Mucosa of descending colon (tissue), 3 donors: ENCODE data around the gene SNX14. TPM values are rescaled to one million over a fixed set of nuclear protein-coding genes. Genes with fewer than 3 reads are reported as not detected.

Experiments used
- ATAC-seq: fragments of 200-7000 bp; cut with Tn5 transposase; one replicate; pipeline ENCODE4 v1.9.1; 2020; ENCODE audit warnings: mild to moderate bottlenecking, moderate library complexity
- DNase-seq, 3 donors: peaks; one replicate each; pipeline ENCODE4 v3.0.0-alpha.2; 2020
- H3K36me3 ChIP-seq: fragments of 200-600 bp; one replicate; pipeline ENCODE4 v1.8.0; 2021; ENCODE audit warnings: low read depth, mild to moderate bottlenecking
- H3K4me1 ChIP-seq: fragments of 200-600 bp; one replicate; pipeline ENCODE4 v1.8.0; 2021; ENCODE audit warnings: low read depth, mild to moderate bottlenecking
- H3K4me3 ChIP-seq: fragments of 200-600 bp; one replicate; pipeline ENCODE4 v1.8.0; 2021; ENCODE audit warnings: mild to moderate bottlenecking
- H3K9me3 ChIP-seq: fragments of 200-600 bp; one replicate; pipeline ENCODE4 v1.8.0; 2021; ENCODE audit warnings: mild to moderate bottlenecking
- CTCF ChIP-seq: fragments of 200-600 bp; IDR thresholded peaks from one replicate; pipeline ENCODE4 v1.8.0; 2022; ENCODE audit warnings: antibody characterized with exemption, mild to moderate bottlenecking
- intact Hi-C, 2 donors: fragments of 100-400 bp; cut with DNase I in 1 of 2; cut with micrococcal nuclease in 1 of 2; formaldehyde crosslinking; loops; one replicate each; pipeline versions ENCODE4 v1.11.0 to v1.11.1; 2022; cut with DNase I, micrococcal nuclease
- total RNA-seq, 3 donors: library from RNA; stranded (reverse); fragmentation: NEBNext Ultra II Directional in 2 of 3; extraction: Animal tissue kit (Norgen Biotek cat#: 25700) in 2 of 3; gene quantifications; one replicate each; pipeline versions ENCODE4 v1.2.1 to v1.2.4, GENCODE V29; 2021 to 2023
- donor health status: DM: no; HTN: no; CAD: no; lungs with moderate emphysema.
- donor health status: DM: no; HTN: no; CAD: no.
- donor health status: DM: no; HTN: yes; CAD: no.

The SNX14 gene
- total RNA-seq, 3 donors from 2014 or later: 62.9 to 81.4 (median 71.0) TPM

- no peak for TF ChIP-seq CTCF
- Histone ChIP-seq H3K4me3 (no peak overlapping the region), H3K9me3 (peaks cover 12% of the 10 kb centered on the region), H3K36me3 (no peaks in the 10 kb centered on the region), H3K4me1 (peaks cover 10% of the 10 kb centered on the region)
- intact Hi-C loops: no loop called here
- DNase-seq: no peak
- peak; percentile 64 for ATAC-seq
These were observed 12.8 kb downstream of the SNX14 start for GRCh38 chr6:85580878-85581267.

- intact Hi-C loops: no loop called here
- Histone ChIP-seq H3K4me1 (peaks cover 10% of the 10 kb centered on the region), H3K9me3 (peaks cover 12% of the 10 kb centered on the region), H3K36me3 (no peaks in the 10 kb centered on the region), H3K4me3 (no peak overlapping the region)
- ATAC-seq (peak; percentile 84), DNase-seq (no peak)
- no peak for TF ChIP-seq CTCF
These were observed 13.4 kb downstream of the SNX14 start for GRCh38 chr6:85580118-85580877.

- peaks cover 12% of the 10 kb centered on the region for H3K9me3 ChIP-seq
- peaks cover 10% of the 10 kb centered on the region for H3K4me1 ChIP-seq
- intact Hi-C loops: no loop called here
- H3K36me3 ChIP-seq: no peaks in the 10 kb centered on the region
- peak; percentile 16 for ATAC-seq
- no peak for DNase-seq
- TF ChIP-seq CTCF: no peak
- H3K4me3 ChIP-seq: no peak overlapping the region
These were observed 14.1 kb downstream of the SNX14 start for GRCh38 chr6:85579581-85579980.

GRCh38 chr6:85576476-85576875 lies 17.2 kb downstream of the SNX14 start:
- Histone ChIP-seq H3K9me3 (no peaks in the 10 kb centered on the region), H3K36me3 (no peaks in the 10 kb centered on the region), H3K4me3 (no peak overlapping the region), H3K4me1 (peaks cover 10% of the 10 kb centered on the region)
- DNase-seq: no peak
- no peak for TF ChIP-seq CTCF
- ATAC-seq: no peak
- intact Hi-C loops: no loop called here

GRCh38 chr6:85574932-85575598 lies 18.6 kb downstream of the SNX14 start:
- no peak overlapping the region for H3K4me3 ChIP-seq
- no peak for DNase-seq
- intact Hi-C loops: no loop called here
- no peaks in the 10 kb centered on the region for H3K9me3 ChIP-seq
- ATAC-seq: peak; percentile 83
- no peaks in the 10 kb centered on the region for H3K36me3 ChIP-seq
- peaks cover 2% of the 10 kb centered on the region for H3K4me1 ChIP-seq
- no peak for TF ChIP-seq CTCF
